Measurements from ENCODE around the gene ARX. TPM values are rescaled to one million over a fixed set of nuclear protein-coding genes. Genes with fewer than 3 reads are reported as not detected.
A peak's percentile ranks its signal among the peaks of the same experiment; 100 is the strongest.

Gene ARX
- total RNA-seq, 1 experiment from 2014 or later = 0.22 TPM

DNA sequence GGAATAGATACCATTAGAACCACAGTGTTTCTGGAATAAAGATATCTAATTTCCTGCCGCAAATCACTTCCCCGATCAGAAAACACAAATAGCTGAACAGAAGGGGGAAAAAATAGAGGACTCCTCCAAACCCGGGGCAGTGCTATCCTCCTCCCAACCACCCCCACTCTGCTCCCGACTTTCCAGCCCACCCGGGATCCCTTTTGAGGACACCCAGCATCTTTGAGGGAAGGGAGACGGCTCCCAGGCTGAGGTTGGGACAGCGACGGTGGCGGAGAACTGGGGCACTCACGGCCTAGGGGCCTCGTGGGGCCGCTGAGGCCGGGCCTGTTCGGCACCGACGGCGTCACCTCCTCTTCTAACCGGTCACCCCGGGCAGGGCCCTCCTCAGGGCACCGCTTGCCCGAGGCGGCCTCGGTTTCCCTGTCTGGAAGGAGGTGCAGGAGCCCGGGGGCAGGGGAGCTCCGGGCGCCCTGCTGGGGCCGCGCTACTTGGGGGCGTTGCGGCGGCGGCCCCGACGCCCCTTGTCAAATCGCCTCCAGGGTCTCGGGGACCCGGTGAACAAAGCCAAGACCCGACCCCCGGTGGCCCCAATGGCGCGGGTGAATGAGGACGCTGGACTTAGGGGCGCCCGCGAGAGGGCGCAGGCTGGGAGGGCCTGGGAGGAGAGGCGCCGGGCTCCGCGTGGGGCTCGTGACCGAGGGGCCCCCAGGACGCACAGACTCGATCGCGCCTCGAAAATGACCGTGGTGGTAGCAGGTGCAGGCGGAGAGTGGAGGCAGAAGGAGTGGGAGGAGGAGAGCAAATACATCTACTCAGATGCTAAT is 6.9 kb upstream of the ARX start:
- Histone ChIP-seq H4K20me1 (ENCODE audit: insufficient read depth) (no peaks in the 10 kb centered on the region), H3K9me3 (ENCODE audit: control insufficient read depth in 1 of 2, insufficient read depth in 1 of 2, low read depth in 1 of 2, low read length in 2 of 2) (no peaks in the 10 kb centered on the region), H2AFZ (ENCODE audit: low read depth, low read length, poor library complexity, severe bottlenecking) (no peak overlapping the region), H3K4me2 (ENCODE audit: low read length) (no peak overlapping the region), H3K27me3 (ENCODE audit: insufficient read depth, low read length) (no peaks in the 10 kb centered on the region), H3K36me3 (ENCODE audit: control insufficient read depth in 1 of 2, insufficient read depth in 2 of 2, low read length in 2 of 2) (no peaks in the 10 kb centered on the region), H3K4me1 (ENCODE audit: control insufficient read depth in 1 of 2, insufficient read depth in 2 of 2, low read length in 2 of 2) (peaks cover 3 to 11% of the 10 kb centered on the region in 2 experiments; a peak in 3 of 4 replicates), H3K9ac (ENCODE audit: low read length) (no peak overlapping the region), H3K4me3 (replicated peaks in 1 of 2; ENCODE audit: low read depth in 1 of 2, low read length in 2 of 2) (no peak overlapping the region), H3K9me2 (ENCODE audit: insufficient read depth) (no peaks in the 10 kb centered on the region), H3K79me2 (ENCODE audit: insufficient read depth, low read length) (no peaks in the 10 kb centered on the region), H3K27ac (ENCODE audit: low read depth, low read length) (no peak overlapping the region)
- ChIA-PET CTCF (no interaction called here), POLR2A (no interaction called here), RAD21 (ENCODE audit: low non-redundant PET in 1 of 2, low total read pairs in 2 of 2, uncharacterized antibody in 2 of 2, unreplicated experiment in 2 of 2) (no interaction called here)
- no peak for ATAC-seq
- DNase-seq (ENCODE audit: low read depth, low spot score) = no peak
- TF ChIP-seq EZH2 (IDR thresholded peaks at IDR 0.05) (no peak), ZNF274 (IDR thresholded peaks at IDR 0.05; ENCODE audit: low read depth, low read length) (no peak), YY1 (IDR thresholded peaks at IDR 0.05; ENCODE audit: extremely low read depth, insufficient replicate concordance, low read depth, low read length) (no peak), RAD21 (IDR thresholded peaks at IDR 0.05; ENCODE audit: low read depth) (no peak), POLR2A (IDR thresholded peaks at IDR 0.05; ENCODE audit: borderline replicate concordance, extremely low read depth, insufficient read depth, insufficient read length) (no peak)
- TF ChIP-seq, protein P1, sequence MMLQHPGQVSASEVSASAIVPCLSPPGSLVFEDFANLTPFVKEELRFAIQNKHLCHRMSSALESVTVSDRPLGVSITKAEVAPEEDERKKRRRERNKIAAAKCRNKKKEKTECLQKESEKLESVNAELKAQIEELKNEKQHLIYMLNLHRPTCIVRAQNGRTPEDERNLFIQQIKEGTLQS (IDR thresholded peaks at IDR 0.05) = no peak
- intact Hi-C loops (cut with micrococcal nuclease) = no loop called here
- BruUV-seq (replicated peaks) = no TSS peak

DNA sequence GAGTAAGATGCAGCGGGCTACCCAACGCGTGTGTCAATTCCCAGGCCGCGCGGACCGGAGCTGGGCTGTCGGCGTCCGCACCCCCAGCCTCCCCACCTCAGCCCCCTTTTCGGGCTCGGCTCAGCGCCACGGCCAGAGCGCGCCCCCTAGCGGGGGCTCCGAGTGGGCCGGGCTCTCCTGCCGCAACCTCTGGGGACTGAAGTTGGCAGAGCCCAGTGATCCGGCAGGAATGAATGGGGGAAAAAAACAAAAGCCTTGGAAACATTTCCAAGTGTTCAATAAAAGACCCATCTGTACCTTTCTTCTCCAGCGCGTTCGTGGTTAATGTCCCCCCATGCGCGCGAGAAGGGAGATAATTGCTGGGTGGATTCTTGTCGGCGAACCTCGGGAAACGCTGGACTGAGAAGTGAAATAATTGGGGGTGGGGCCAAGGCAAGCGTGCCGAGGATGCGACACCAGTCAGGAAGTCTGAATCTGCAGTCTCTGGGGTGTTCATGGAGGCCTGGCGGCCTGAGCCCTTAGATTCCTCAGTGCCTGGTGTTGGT is 5.2 kb upstream of the ARX start:
- Histone ChIP-seq H3K9me2 (ENCODE audit: insufficient read depth) (no peaks in the 10 kb centered on the region), H3K9ac (ENCODE audit: low read length) (no peak overlapping the region), H3K4me1 (ENCODE audit: control insufficient read depth in 1 of 2, insufficient read depth in 2 of 2, low read length in 2 of 2) (peaks cover 3 to 11% of the 10 kb centered on the region in 2 experiments; a peak in 3 of 4 replicates), H3K36me3 (ENCODE audit: control insufficient read depth in 1 of 2, insufficient read depth in 2 of 2, low read length in 2 of 2) (no peaks in the 10 kb centered on the region), H3K4me2 (ENCODE audit: low read length) (peak overlapping the region; percentile 78), H3K9me3 (ENCODE audit: control insufficient read depth in 1 of 2, insufficient read depth in 1 of 2, low read depth in 1 of 2, low read length in 2 of 2) (no peaks in the 10 kb centered on the region), H2AFZ (ENCODE audit: low read depth, low read length, poor library complexity, severe bottlenecking) (no peak overlapping the region), H4K20me1 (ENCODE audit: insufficient read depth) (no peaks in the 10 kb centered on the region), H3K4me3 (replicated peaks in 1 of 2; ENCODE audit: low read depth in 1 of 2, low read length in 2 of 2) (peak overlapping the region; percentile 40 to 54), H3K27ac (ENCODE audit: low read depth, low read length) (no peak overlapping the region), H3K79me2 (ENCODE audit: insufficient read depth, low read length) (no peaks in the 10 kb centered on the region), H3K27me3 (ENCODE audit: insufficient read depth, low read length) (no peaks in the 10 kb centered on the region)
- DNase-seq (ENCODE audit: low read depth, low spot score) (no peak), ATAC-seq (peak; percentile 90)
- TF ChIP-seq RAD21 (IDR thresholded peaks at IDR 0.05; ENCODE audit: low read depth) = peak; percentile 63
- TF ChIP-seq POLR2AphosphoS5 (IDR thresholded peaks at IDR 0.05; ENCODE audit: low read depth, low read length) = no peak
- TF ChIP-seq, protein P2, sequence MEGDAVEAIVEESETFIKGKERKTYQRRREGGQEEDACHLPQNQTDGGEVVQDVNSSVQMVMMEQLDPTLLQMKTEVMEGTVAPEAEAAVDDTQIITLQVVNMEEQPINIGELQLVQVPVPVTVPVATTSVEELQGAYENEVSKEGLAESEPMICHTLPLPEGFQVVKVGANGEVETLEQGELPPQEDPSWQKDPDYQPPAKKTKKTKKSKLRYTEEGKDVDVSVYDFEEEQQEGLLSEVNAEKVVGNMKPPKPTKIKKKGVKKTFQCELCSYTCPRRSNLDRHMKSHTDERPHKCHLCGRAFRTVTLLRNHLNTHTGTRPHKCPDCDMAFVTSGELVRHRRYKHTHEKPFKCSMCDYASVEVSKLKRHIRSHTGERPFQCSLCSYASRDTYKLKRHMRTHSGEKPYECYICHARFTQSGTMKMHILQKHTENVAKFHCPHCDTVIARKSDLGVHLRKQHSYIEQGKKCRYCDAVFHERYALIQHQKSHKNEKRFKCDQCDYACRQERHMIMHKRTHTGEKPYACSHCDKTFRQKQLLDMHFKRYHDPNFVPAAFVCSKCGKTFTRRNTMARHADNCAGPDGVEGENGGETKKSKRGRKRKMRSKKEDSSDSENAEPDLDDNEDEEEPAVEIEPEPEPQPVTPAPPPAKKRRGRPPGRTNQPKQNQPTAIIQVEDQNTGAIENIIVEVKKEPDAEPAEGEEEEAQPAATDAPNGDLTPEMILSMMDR (IDR thresholded peaks at IDR 0.05 in 2 of 3, conservative IDR thresholded peaks at IDR 0.05 in 1 of 3; ENCODE audit: borderline replicate concordance in 1 of 3, insufficient read depth in 1 of 3, low read depth in 2 of 3, low read length in 2 of 3) = peak; percentile 41 to 81 (median 67); a peak in 5 of 6 replicates
- TF ChIP-seq, protein P3, sequence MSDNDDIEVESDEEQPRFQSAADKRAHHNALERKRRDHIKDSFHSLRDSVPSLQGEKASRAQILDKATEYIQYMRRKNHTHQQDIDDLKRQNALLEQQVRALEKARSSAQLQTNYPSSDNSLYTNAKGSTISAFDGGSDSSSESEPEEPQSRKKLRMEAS (IDR thresholded peaks at IDR 0.05) = no peak
- TF ChIP-seq FOSL1 (IDR thresholded peaks at IDR 0.05; ENCODE audit: low read depth) = no peak
- ChIA-PET RAD21 (ENCODE audit: low non-redundant PET in 1 of 2, low total read pairs in 2 of 2, uncharacterized antibody in 2 of 2, unreplicated experiment in 2 of 2) (no interaction called here), POLR2A (no interaction called here), CTCF (interaction anchor here (0.6 to 1.1 kb wide), 4 partner anchors 9 to 184 kb away, joined by 3 to 6 read pairs (median 4); no protein-coding TSS in a partner anchor)
- BruUV-seq (replicated peaks) = no TSS peak
- intact Hi-C loops (cut with micrococcal nuclease) = loop anchor here (2.0 kb wide), 2 partner anchors 182 to 268 kb away; no protein-coding TSS in a partner anchor

Measured in HCT116 (cell line).